Gastrocnemius medialis (tissue), 4 donors: ENCODE data around the gene CADM2.

Source experiments
- POLR2A ChIP-seq, 2 donors: fragments of 450-650 bp; IDR thresholded peaks; one replicate each; pipeline ENCODE4 v1.6.1; 2017; ENCODE audit warnings: antibody characterized with exemption in 2 of 2, mild to moderate bottlenecking in 2 of 2, moderate library complexity in 2 of 2
- TF ChIP-seq, protein P1 (sequence below), 5 experiments: fragments of 450-650 bp in 3 of 5; fragments of 200-600 bp in 2 of 5; sonication (generic) in 2 of 5; IDR thresholded peaks in 4 of 5; conservative IDR thresholded peaks in 1 of 5; 1 replicate in 4 of 5; 2 replicates in 1 of 5; pipeline ENCODE4 v1.5.1; 2016 to 2019; ENCODE audit warnings: antibody characterized with exemption in 5 of 5, mild to moderate bottlenecking in 3 of 5, moderate library complexity in 3 of 5

DNA sequence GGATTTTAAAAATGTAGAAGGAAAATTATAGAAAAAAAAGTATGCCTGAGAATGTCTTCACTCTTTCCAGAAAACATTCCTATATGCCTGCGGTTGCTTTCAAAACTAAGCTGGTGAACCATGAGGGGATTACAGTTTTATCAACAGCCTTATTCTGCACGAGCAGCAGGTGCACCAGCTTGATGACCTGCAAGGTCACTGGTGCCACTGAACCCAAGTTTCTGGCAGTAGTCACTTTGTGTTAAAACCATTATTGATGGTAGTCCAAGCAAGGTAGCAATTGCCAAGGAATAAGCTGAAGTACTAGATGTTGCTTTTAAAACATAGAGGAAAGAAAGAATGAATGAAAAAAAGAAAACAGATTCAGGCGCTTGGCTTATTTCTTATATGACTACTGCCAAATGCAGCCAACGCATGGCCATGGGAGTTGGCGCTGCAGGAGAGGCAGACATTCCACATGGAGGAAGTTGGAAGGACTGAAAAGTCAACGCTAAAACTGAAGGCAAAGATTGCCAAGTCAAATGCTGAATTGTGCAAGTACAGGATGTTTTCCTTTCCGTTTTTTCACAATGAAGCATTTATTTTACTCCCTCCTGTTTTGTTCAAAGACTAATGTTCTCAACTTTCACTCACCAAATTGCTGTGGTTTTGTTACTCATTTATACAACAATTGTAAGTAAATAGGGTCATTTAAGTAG lies 601.4 kb downstream of the CADM2 start:
- TF ChIP-seq, protein P1, sequence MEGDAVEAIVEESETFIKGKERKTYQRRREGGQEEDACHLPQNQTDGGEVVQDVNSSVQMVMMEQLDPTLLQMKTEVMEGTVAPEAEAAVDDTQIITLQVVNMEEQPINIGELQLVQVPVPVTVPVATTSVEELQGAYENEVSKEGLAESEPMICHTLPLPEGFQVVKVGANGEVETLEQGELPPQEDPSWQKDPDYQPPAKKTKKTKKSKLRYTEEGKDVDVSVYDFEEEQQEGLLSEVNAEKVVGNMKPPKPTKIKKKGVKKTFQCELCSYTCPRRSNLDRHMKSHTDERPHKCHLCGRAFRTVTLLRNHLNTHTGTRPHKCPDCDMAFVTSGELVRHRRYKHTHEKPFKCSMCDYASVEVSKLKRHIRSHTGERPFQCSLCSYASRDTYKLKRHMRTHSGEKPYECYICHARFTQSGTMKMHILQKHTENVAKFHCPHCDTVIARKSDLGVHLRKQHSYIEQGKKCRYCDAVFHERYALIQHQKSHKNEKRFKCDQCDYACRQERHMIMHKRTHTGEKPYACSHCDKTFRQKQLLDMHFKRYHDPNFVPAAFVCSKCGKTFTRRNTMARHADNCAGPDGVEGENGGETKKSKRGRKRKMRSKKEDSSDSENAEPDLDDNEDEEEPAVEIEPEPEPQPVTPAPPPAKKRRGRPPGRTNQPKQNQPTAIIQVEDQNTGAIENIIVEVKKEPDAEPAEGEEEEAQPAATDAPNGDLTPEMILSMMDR (IDR thresholded peaks at IDR 0.05 in 4 of 5, conservative IDR thresholded peaks at IDR 0.05 in 1 of 5): no peak
- TF ChIP-seq POLR2A (IDR thresholded peaks at IDR 0.05): no peak
